GM12878 (cell line): ENCODE measurements around the gene GNAQ.

Experiments used
- CTCF ChIP-seq, 3 experiments: IDR thresholded peaks in 2 of 3; conservative IDR thresholded peaks in 1 of 3; 2 replicates each; pipeline ENCODE4 v1.5.1; 2011; ENCODE audit warnings: low read depth in 3 of 3, low read length in 3 of 3, mild to moderate bottlenecking in 3 of 3, control low read depth in 2 of 3, moderate library complexity in 2 of 3, inconsistent platforms in 1 of 3, mixed read lengths in 1 of 3; ENCODE audit not compliant: control insufficient read depth in 2 of 3, insufficient read depth in 1 of 3; ENCODE audit errors: extremely low read depth in 1 of 3
- ESRRA ChIP-seq: IDR thresholded peaks from 2 replicates; pipeline ENCODE4 v1.6.1; 2012; ENCODE audit warnings: mild to moderate bottlenecking, low read length, improper control_type of control experiment
- HDAC2 ChIP-seq: fragments of 200-600 bp; sonication (generic); IDR thresholded peaks from 2 replicates; pipeline ENCODE4 v1.6.1; 2017
- JUNB ChIP-seq: IDR thresholded peaks from 2 replicates; pipeline ENCODE4 v1.6.1; 2016; ENCODE audit warnings: antibody characterized with exemption, mild to moderate bottlenecking

DNA sequence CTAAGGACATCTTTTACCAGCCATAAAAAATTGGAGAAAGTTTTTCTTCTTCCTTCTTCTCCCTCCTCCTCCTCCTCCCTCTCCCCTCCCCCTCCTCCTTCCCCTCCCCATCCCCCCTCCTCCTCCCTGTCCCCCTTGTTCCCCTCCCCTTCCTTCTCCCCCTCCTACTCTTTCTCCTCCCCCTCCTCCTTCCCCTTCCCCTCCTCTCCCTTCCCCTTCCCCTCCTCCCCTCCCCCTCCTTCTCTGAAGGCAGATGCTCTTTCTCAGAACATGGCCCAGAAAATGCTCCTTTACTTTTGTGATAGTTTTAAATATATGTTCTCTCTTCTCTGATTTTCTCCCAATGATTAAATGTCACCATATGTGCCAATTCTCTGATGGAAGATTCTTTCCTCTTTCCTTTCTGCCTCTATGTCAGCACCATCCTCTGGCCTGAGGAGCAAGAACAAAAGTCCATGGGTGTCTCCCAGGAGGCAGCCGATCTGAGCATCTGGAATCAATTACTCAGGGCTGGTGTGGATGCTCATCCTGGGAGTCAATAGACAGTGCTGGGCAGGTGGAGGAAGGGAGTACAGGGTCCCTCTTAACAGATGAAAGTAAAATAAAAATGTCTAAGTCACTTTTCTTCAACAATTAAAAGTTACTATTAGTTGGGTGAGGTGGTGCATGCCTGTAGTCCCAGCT, 320.5 kb downstream of the GNAQ start:
- TF ChIP-seq ESRRA (no peak), HDAC2 (no peak), CTCF (IDR thresholded peaks at IDR 0.05 in 2 of 3, conservative IDR thresholded peaks at IDR 0.05 in 1 of 3; ENCODE audit: control insufficient read depth in 2 of 3, extremely low read depth in 1 of 3, insufficient read depth in 1 of 3, low read depth in 3 of 3, low read length in 3 of 3) (no peak), JUNB (no peak)
